Chondrocyte (in vitro differentiated cells): ENCODE measurements around the gene SLC7A14. TPM values are rescaled to one million over a fixed set of nuclear protein-coding genes. Genes with fewer than 3 reads are reported as not detected.

ENCODE experiments used
- DNase-seq: peaks from one replicate; pipeline ENCODE4 v3.0.0; 2021; ENCODE audit warnings: mixed read lengths, low spot score
- H3K27ac Mint-ChIP-seq: one replicate; pipeline ENCODE4 v1.8.0; 2021; ENCODE audit warnings: mild to moderate bottlenecking, moderate library complexity, mixed read lengths; ENCODE audit not compliant: unreplicated experiment
- H3K27me3 Mint-ChIP-seq: 2 replicates; pipeline ENCODE4 v1.8.0; 2021; ENCODE audit warnings: low read depth, mixed read lengths
- H3K36me3 Mint-ChIP-seq: 2 replicates; pipeline ENCODE4 v1.8.0; 2021; ENCODE audit warnings: low read depth, mixed read lengths
- H3K4me1 Mint-ChIP-seq: 2 replicates; pipeline ENCODE4 v1.8.0; 2021; ENCODE audit warnings: low read depth, mild to moderate bottlenecking, mixed read lengths
- H3K4me3 Mint-ChIP-seq: one replicate; pipeline ENCODE4 v1.8.0; 2021; ENCODE audit warnings: mild to moderate bottlenecking, moderate library complexity, mixed read lengths; ENCODE audit not compliant: unreplicated experiment
- H3K9me3 Mint-ChIP-seq: 2 replicates; pipeline ENCODE4 v1.8.0; 2021; ENCODE audit warnings: low read depth, mixed read lengths
- CTCF ChIP-seq: fragments of 200-600 bp; sonication (generic); IDR thresholded peaks from 2 replicates; pipeline ENCODE4 v1.5.0; 2021; ENCODE audit warnings: antibody characterized with exemption, mild to moderate bottlenecking, moderate library complexity
- total RNA-seq: library from RNA; stranded (reverse); gene quantifications from 3 replicates; pipeline ENCODE4 v1.2.1, GENCODE V29; 2021

The SLC7A14 gene
- total RNA-seq, 1 donor from 2014 or later, result 0.02 TPM

GRCh38 chr3:170603770-170604510 lies 18.1 kb upstream of the SLC7A14 start:
- Mint-ChIP-seq H3K27ac (no peak overlapping the region), H3K4me1 (no peaks in the 10 kb centered on the region), H3K9me3 (peaks cover 5% of the 10 kb centered on the region), H3K4me3 (no peak overlapping the region), H3K27me3 (peaks cover 4% of the 10 kb centered on the region), H3K36me3 (no peaks in the 10 kb centered on the region)
- no peak for DNase-seq
- TF ChIP-seq CTCF, result no peak

GRCh38 chr3:170602556-170602955 lies 16.7 kb upstream of the SLC7A14 start:
- no peak for DNase-seq
- no peaks in the 10 kb centered on the region for H3K4me1 Mint-ChIP-seq

GRCh38 chr3:170600005-170600624 lies 14.2 kb upstream of the SLC7A14 start:
- Mint-ChIP-seq H3K36me3 (no peaks in the 10 kb centered on the region), H3K27ac (no peak overlapping the region)

More at GRCh38 chr3:170602556-170602955, 16.7 kb upstream of the SLC7A14 start:
- H3K4me3 Mint-ChIP-seq, result no peak overlapping the region
- H3K9me3 Mint-ChIP-seq, result peaks cover 5% of the 10 kb centered on the region
- no peaks in the 10 kb centered on the region for H3K36me3 Mint-ChIP-seq
- H3K27me3 Mint-ChIP-seq, result peaks cover 4% of the 10 kb centered on the region
- TF ChIP-seq CTCF, result no peak
- H3K27ac Mint-ChIP-seq, result no peak overlapping the region

GRCh38 chr3:170599091-170599490 lies 13.2 kb upstream of the SLC7A14 start:
- TF ChIP-seq CTCF, result no peak
- Mint-ChIP-seq H3K27ac (no peak overlapping the region), H3K36me3 (no peaks in the 10 kb centered on the region), H3K4me1 (no peaks in the 10 kb centered on the region), H3K9me3 (peaks cover 5% of the 10 kb centered on the region), H3K4me3 (no peak overlapping the region), H3K27me3 (peaks cover 6% of the 10 kb centered on the region)
- DNase-seq, result no peak

More at GRCh38 chr3:170600005-170600624, 14.2 kb upstream of the SLC7A14 start:
- Mint-ChIP-seq H3K4me3 (no peak overlapping the region), H3K9me3 (peaks cover 5% of the 10 kb centered on the region), H3K4me1 (no peaks in the 10 kb centered on the region), H3K27me3 (peaks cover 5% of the 10 kb centered on the region)
- DNase-seq, result no peak
- no peak for TF ChIP-seq CTCF

- H3K36me3 Mint-ChIP-seq, result no peaks in the 10 kb centered on the region
- TF ChIP-seq CTCF, result no peak
- no peak for DNase-seq
- no peak overlapping the region for H3K27ac Mint-ChIP-seq
- H3K27me3 Mint-ChIP-seq, result peaks cover 9% of the 10 kb centered on the region
- peaks cover 5% of the 10 kb centered on the region for H3K9me3 Mint-ChIP-seq
- no peak overlapping the region for H3K4me3 Mint-ChIP-seq
- H3K4me1 Mint-ChIP-seq, result no peaks in the 10 kb centered on the region
These were observed 12.2 kb upstream of the SLC7A14 start for GRCh38 chr3:170598091-170598502.
